ENCODE results near the gene MCM10. TPM values are rescaled to one million over a fixed set of nuclear protein-coding genes. Genes with fewer than 3 reads are reported as not detected.

MCM10 gene
- total and polyA plus RNA-seq, 2 of the 8 experiments (the other 6 are each of a cell fraction or from before 2014, with no cell fraction given): 9.8 to 60.3 TPM

- TF ChIP-seq SIN3A (conservative IDR thresholded peaks at IDR 0.05 in 1 of 2, IDR thresholded peaks at IDR 0.05 in 1 of 2; ENCODE audit: low read depth in 1 of 2, low read length in 2 of 2) (no peak), KDM1A (IDR thresholded peaks at IDR 0.05; ENCODE audit: borderline replicate concordance, low read length) (no peak), ATF3 (IDR thresholded peaks at IDR 0.05; ENCODE audit: insufficient read depth, low read depth, low read length) (no peak), EGR1 (IDR thresholded peaks at IDR 0.05; ENCODE audit: borderline replicate concordance, low read depth, low read length) (no peak), CBX5 (IDR thresholded peaks at IDR 0.05; ENCODE audit: low read depth, low read length) (no peak), SIRT6 (IDR thresholded peaks at IDR 0.05; ENCODE audit: low read length) (no peak), JUN (IDR thresholded peaks at IDR 0.05; ENCODE audit: low read depth, low read length) (no peak), YY1 (IDR thresholded peaks at IDR 0.05; ENCODE audit: low read depth, low read length) (no peak), TEAD4 (IDR thresholded peaks at IDR 0.05; ENCODE audit: low read depth, low read length) (no peak)
Observed at GRCh38 chr10:13136651-13137050, 24.7 kb upstream of the MCM10 start (continued).

Data from H1 (cell line).